Esophagus muscularis mucosa (tissue), 4 donors: ENCODE data around the gene ZNF576. TPM values are rescaled to one million over a fixed set of nuclear protein-coding genes. Genes with fewer than 3 reads are reported as not detected.

Experiments
- DNase-seq: peaks from one replicate; pipeline ENCODE4 v3.0.0-alpha.2; 2017; ENCODE audit errors: extremely low spot score
- H3K27ac ChIP-seq, 4 donors: fragments of 200-600 bp; sonication (generic); replicated peaks in 1 of 4; 1 replicate in 3 of 4; 2 replicates in 1 of 4; pipeline ENCODE4 v1.5.1; 2016 to 2019; ENCODE audit warnings: mild to moderate bottlenecking in 1 of 4
- H3K27me3 ChIP-seq, 4 donors: fragments of 200-600 bp; sonication (generic); one replicate each; pipeline versions ENCODE4 v1.5.1 to v1.6.0; 2016 to 2019
- H3K36me3 ChIP-seq, 4 donors: fragments of 200-600 bp; sonication (generic); one replicate each; pipeline ENCODE4 v1.5.1; 2016 to 2019
- H3K4me1 ChIP-seq, 4 donors: fragments of 200-600 bp; sonication (generic); one replicate each; pipeline ENCODE4 v1.5.1; 2016 to 2019
- H3K4me3 ChIP-seq, 4 donors: fragments of 200-600 bp; sonication (generic); 1 replicate in 2 of 4; 2 replicates in 2 of 4; pipeline ENCODE4 v1.5.1; 2016 to 2019; ENCODE audit warnings: mild to moderate bottlenecking in 4 of 4, moderate library complexity in 1 of 4
- H3K9me3 ChIP-seq, 4 donors: fragments of 200-600 bp; sonication (generic); 1 replicate in 3 of 4; 2 replicates in 1 of 4; pipeline ENCODE4 v1.5.1; 2016 to 2019
- CTCF ChIP-seq, 3 experiments: fragments of 200-600 bp in 2 of 3; fragments of 450-650 bp in 1 of 3; sonication (generic) in 2 of 3; IDR thresholded peaks; one replicate each; pipeline ENCODE4 v1.5.1; 2017 to 2019; ENCODE audit warnings: antibody characterized with exemption in 3 of 3, mild to moderate bottlenecking in 2 of 3, moderate library complexity in 1 of 3
- EP300 ChIP-seq: sonication (generic); formaldehyde crosslinking; IDR thresholded peaks from one replicate; pipeline ENCODE4 v1.6.1; 2017; ENCODE audit warnings: antibody characterized with exemption
- POLR2A ChIP-seq: fragments of 450-650 bp; IDR thresholded peaks from one replicate; pipeline ENCODE4 v1.6.1; 2017; ENCODE audit warnings: antibody characterized with exemption, moderate library complexity, mild to moderate bottlenecking, low read depth
- POLR2AphosphoS5 ChIP-seq, 2 donors: sonication (generic); formaldehyde crosslinking; IDR thresholded peaks; one replicate each; pipeline ENCODE4 v1.6.1; 2017; ENCODE audit warnings: antibody characterized with exemption in 2 of 2
- WGBS: methylation state at CpG from one replicate; pipeline ENCODE4 v1.1.5; 2018; 5-methylcytosine and 5-hydroxymethylcytosine counted together
- intact Hi-C: fragments of 100-400 bp; cut with DNase I; formaldehyde crosslinking; loops from one replicate; pipeline ENCODE4 v1.15.1; 2023
- total RNA-seq, 4 donors: library from RNA; depleted of rRNA; stranded (reverse); fragments of >200 nt; gene quantifications; one replicate each; pipeline versions ENCODE4 v1.1.0 to v1.2.1, GENCODE V29; 2016

Gene ZNF576
- total RNA-seq, 4 donors from 2014 or later: 10.0 to 18.6 (median 16.6) TPM

- TF ChIP-seq CTCF (IDR thresholded peaks at IDR 0.05) (no peak), EP300 (no peak), POLR2AphosphoS5 (IDR thresholded peaks at IDR 0.05) (no peak), POLR2A (no peak)
- H3K27me3 ChIP-seq: no peaks in the 10 kb centered on the region
- no peak within 1 kb of the TSS for H3K27ac ChIP-seq
Observed at GRCh38 chr19:43611788-43612187, 15.4 kb downstream of the ZNF576 start, which contains the start of gene SRRM5. Gene SRRM5 (plus strand): TSS chr19:43612088. CDS start chr19:43612122, 34 bp downstream.

GRCh38 chr19:43612374-43612773, 16.0 kb downstream of the ZNF576 start:
- DNase-seq: no peak
- intact Hi-C loops: no loop called here
- Histone ChIP-seq H3K4me3 (no peak overlapping the region), H3K27me3 (no peaks in the 10 kb centered on the region), H3K9me3 (no peaks in the 10 kb centered on the region), H3K4me1 (peaks cover 0 to 21% (median 4%) of the 10 kb centered on the region in 4 donors), H3K36me3 (peaks cover 22 to 44% (median 40%) of the 10 kb centered on the region in 4 donors), H3K27ac (no peak overlapping the region)
- TF ChIP-seq EP300: no peak
- no peak for TF ChIP-seq POLR2A
- WGBS: 95% methylated on average over 8 of the region's 12 CpGs

More at GRCh38 chr19:43611788-43612187, 15.4 kb downstream of the ZNF576 start, which contains the start of gene SRRM5:
- 100% methylated on average over 3 of the region's 3 CpGs for WGBS
- peaks cover 23 to 50% (median 45%) of the 10 kb centered on the region in 4 donors for H3K36me3 ChIP-seq
- H3K4me3 ChIP-seq: no peak within 1 kb of the TSS
- H3K9me3 ChIP-seq: no peaks in the 10 kb centered on the region
- no peak for DNase-seq
- peaks cover 0 to 18% (median 4%) of the 10 kb centered on the region in 4 donors for H3K4me1 ChIP-seq
- intact Hi-C loops: no loop called here

- Histone ChIP-seq H3K4me3 (no peak overlapping the region), H3K4me1 (peaks cover 12 to 44% (median 22%) of the 10 kb centered on the region in 4 donors), H3K9me3 (no peaks in the 10 kb centered on the region), H3K27me3 (no peaks in the 10 kb centered on the region), H3K36me3 (peaks cover 17 to 31% (median 30%) of the 10 kb centered on the region in 4 donors), H3K27ac (no peak overlapping the region)
- no peak for DNase-seq
- TF ChIP-seq POLR2AphosphoS5 (IDR thresholded peaks at IDR 0.05) (no peak), POLR2A (no peak), EP300 (no peak), CTCF (IDR thresholded peaks at IDR 0.05) (no peak)
- intact Hi-C loops: loop anchor here (5.0 kb wide), 1 partner anchor 51 kb away; no protein-coding TSS in a partner anchor
- 82% methylated on average over 1 of the region's 1 CpG for WGBS
Observed at GRCh38 chr19:43616306-43616705, 19.9 kb downstream of the ZNF576 start.

- 84% methylated on average over 6 of the region's 6 CpGs for WGBS
- Histone ChIP-seq H3K27me3 (no peaks in the 10 kb centered on the region), H3K9me3 (no peaks in the 10 kb centered on the region), H3K4me3 (no peak overlapping the region), H3K27ac (no peak overlapping the region), H3K36me3 (peaks cover 13 to 25% (median 24%) of the 10 kb centered on the region in 4 donors), H3K4me1 (peaks cover 12 to 44% (median 22%) of the 10 kb centered on the region in 4 donors)
- DNase-seq: no peak
- no peak for TF ChIP-seq POLR2A
- TF ChIP-seq EP300: no peak
- TF ChIP-seq CTCF (IDR thresholded peaks at IDR 0.05): no peak
- no peak for TF ChIP-seq POLR2AphosphoS5 (IDR thresholded peaks at IDR 0.05)
- intact Hi-C loops: loop anchor here (5.0 kb wide), 1 partner anchor 50 kb away; no protein-coding TSS in a partner anchor
Observed at GRCh38 chr19:43616954-43617353, 20.6 kb downstream of the ZNF576 start.

GRCh38 chr19:43618921-43619261, 22.5 kb downstream of the ZNF576 start:
- peak overlapping the region; percentile 70 to 87 (median 82) for H3K4me3 ChIP-seq
- DNase-seq: no peak

More at GRCh38 chr19:43618921-43619261, 22.5 kb downstream of the ZNF576 start:
- no peak for TF ChIP-seq POLR2AphosphoS5 (IDR thresholded peaks at IDR 0.05)
- TF ChIP-seq CTCF (IDR thresholded peaks at IDR 0.05): no peak
- no peak for TF ChIP-seq EP300
- TF ChIP-seq POLR2A: no peak
- intact Hi-C loops: loop anchor here (5.0 kb wide), 1 partner anchor 48 kb away; no protein-coding TSS in a partner anchor
- 0% methylated on average over 9 of the region's 14 CpGs for WGBS
- Histone ChIP-seq H3K36me3 (peaks cover 0 to 6% (median 5%) of the 10 kb centered on the region in 4 donors), H3K9me3 (no peaks in the 10 kb centered on the region), H3K27ac (peak overlapping the region; percentile 91 to 98 (median 94)), H3K4me1 (peaks cover 12 to 36% (median 22%) of the 10 kb centered on the region in 4 donors), H3K27me3 (no peaks in the 10 kb centered on the region)
